ENCODE measurements around the gene SNAPC4. TPM values are rescaled to one million over a fixed set of nuclear protein-coding genes. Genes with fewer than 3 reads are reported as not detected.

SNAPC4 gene
- total RNA-seq, 2 experiments from 2014 or later: 12.4 to 17.0 TPM

GRCh38 chr9:136364942-136365774 is 34.8 kb downstream of the SNAPC4 start:
- no peaks in the 10 kb centered on the region for H3K9me3 Mint-ChIP-seq (ENCODE audit: low read depth)
- H3K27ac Mint-ChIP-seq: no peak overlapping the region
- H3K4me1 Mint-ChIP-seq: peaks cover 11% of the 10 kb centered on the region
- no peak for ATAC-seq
- DNase-seq: no peak
- H3K4me3 Mint-ChIP-seq: no peak overlapping the region
- CTCF ChIA-PET: interaction anchor here (1.2 to 5.0 kb wide), 4 partner anchors 14 to 52 kb away, joined by 3 to 52 read pairs (median 6); partner anchors contain the start of gene SNAPC4
- no peaks in the 10 kb centered on the region for H3K36me3 Mint-ChIP-seq
- H3K27me3 Mint-ChIP-seq: no peaks in the 10 kb centered on the region

- no peak overlapping the region for H3K4me3 Mint-ChIP-seq
- DNase-seq (no peak), ATAC-seq (no peak)
- H3K27ac Mint-ChIP-seq: no peak overlapping the region
- no peaks in the 10 kb centered on the region for H3K9me3 Mint-ChIP-seq (ENCODE audit: low read depth)
- H3K36me3 Mint-ChIP-seq: no peaks in the 10 kb centered on the region
- CTCF ChIA-PET: interaction anchor here (0.7 to 5.0 kb wide), 21 partner anchors 10 to 1059 kb away, joined by 3 to 52 read pairs (median 4); partner anchors contain the start of genes CARD9, EXD3, NOXA1 and SNAPC4
- no peaks in the 10 kb centered on the region for H3K27me3 Mint-ChIP-seq
- H3K4me1 Mint-ChIP-seq: peaks cover 11% of the 10 kb centered on the region
Observed at GRCh38 chr9:136363949-136364748, 35.8 kb downstream of the SNAPC4 start.

- peaks cover 11% of the 10 kb centered on the region for H3K4me1 Mint-ChIP-seq
- CTCF ChIA-PET: interaction anchor here (0.7 to 5.0 kb wide), 23 partner anchors 11 to 1060 kb away, joined by 3 to 52 read pairs (median 4); partner anchors contain the start of genes CARD9, EXD3, NOXA1 and SNAPC4
Observed at GRCh38 chr9:136363106-136363948, 36.6 kb downstream of the SNAPC4 start, which contains the start of gene DNLZ. DNLZ (minus strand) TSS chr9:136363744; CDS start chr9:136363714, 30 bp downstream.

GRCh38 chr9:136362450-136362784 is 37.6 kb downstream of the SNAPC4 start:
- no peak overlapping the region for H3K27ac Mint-ChIP-seq
- CTCF ChIA-PET: interaction anchor here (1.2 to 5.0 kb wide), 15 partner anchors 11 to 395 kb away, joined by 3 to 52 read pairs (median 7); partner anchors contain the start of genes CARD9 and SNAPC4
- no peak overlapping the region for H3K4me3 Mint-ChIP-seq
- DNase-seq (no peak), ATAC-seq (no peak)
- H3K9me3 Mint-ChIP-seq (ENCODE audit: low read depth): no peaks in the 10 kb centered on the region
- H3K36me3 Mint-ChIP-seq: no peaks in the 10 kb centered on the region
- no peaks in the 10 kb centered on the region for H3K27me3 Mint-ChIP-seq
- H3K4me1 Mint-ChIP-seq: peaks cover 11% of the 10 kb centered on the region

More at GRCh38 chr9:136363106-136363948, 36.6 kb downstream of the SNAPC4 start, which contains the start of gene DNLZ:
- Mint-ChIP-seq H3K27me3 (no peaks in the 10 kb centered on the region), H3K36me3 (no peaks in the 10 kb centered on the region), H3K4me3 (peak within 1 kb of the TSS; percentile 77), H3K9me3 (ENCODE audit: low read depth) (no peaks in the 10 kb centered on the region), H3K27ac (peak within 1 kb of the TSS; percentile 90)
- ATAC-seq (peak; percentile 92), DNase-seq (peak; percentile 96)

- Mint-ChIP-seq H3K9me3 (ENCODE audit: low read depth) (no peaks in the 10 kb centered on the region), H3K36me3 (no peaks in the 10 kb centered on the region), H3K4me3 (no peak overlapping the region), H3K27me3 (no peaks in the 10 kb centered on the region), H3K27ac (no peak overlapping the region), H3K4me1 (peaks cover 11% of the 10 kb centered on the region)
- CTCF ChIA-PET: interaction anchor here (1.7 to 5.0 kb wide), 3 partner anchors 22 to 122 kb away, joined by 4 to 52 read pairs (median 8); partner anchors contain the start of gene SNAPC4
- no peak for DNase-seq
- no peak for ATAC-seq
Observed at GRCh38 chr9:136361754-136362449, 38.1 kb downstream of the SNAPC4 start.

- no peaks in the 10 kb centered on the region for H3K36me3 Mint-ChIP-seq
- no peak overlapping the region for H3K4me3 Mint-ChIP-seq
- ATAC-seq (no peak), DNase-seq (no peak)
- no peaks in the 10 kb centered on the region for H3K27me3 Mint-ChIP-seq
- CTCF ChIA-PET: no interaction called here
- peaks cover 11% of the 10 kb centered on the region for H3K4me1 Mint-ChIP-seq
- H3K9me3 Mint-ChIP-seq (ENCODE audit: low read depth): no peaks in the 10 kb centered on the region
- no peak overlapping the region for H3K27ac Mint-ChIP-seq
Observed at GRCh38 chr9:136361047-136361753, 38.8 kb downstream of the SNAPC4 start.

- Mint-ChIP-seq H3K4me3 (no peak overlapping the region), H3K9me3 (ENCODE audit: low read depth) (no peaks in the 10 kb centered on the region), H3K27me3 (no peaks in the 10 kb centered on the region), H3K27ac (no peak overlapping the region), H3K4me1 (peaks cover 11% of the 10 kb centered on the region), H3K36me3 (no peaks in the 10 kb centered on the region)
- CTCF ChIA-PET: no interaction called here
- no peak for DNase-seq
- no peak for ATAC-seq
Observed at GRCh38 chr9:136359774-136360718, 39.9 kb downstream of the SNAPC4 start.

GRCh38 chr9:136358888-136359287 is 41.1 kb downstream of the SNAPC4 start:
- H3K9me3 Mint-ChIP-seq (ENCODE audit: low read depth): no peaks in the 10 kb centered on the region
- no peak overlapping the region for H3K4me3 Mint-ChIP-seq
- DNase-seq: no peak
- peaks cover 9% of the 10 kb centered on the region for H3K4me1 Mint-ChIP-seq
- CTCF ChIA-PET: no interaction called here
- no peak overlapping the region for H3K27ac Mint-ChIP-seq
- no peaks in the 10 kb centered on the region for H3K36me3 Mint-ChIP-seq
- no peak for ATAC-seq
- H3K27me3 Mint-ChIP-seq: no peaks in the 10 kb centered on the region

GRCh38 chr9:136358016-136358415 is 42.0 kb downstream of the SNAPC4 start:
- Mint-ChIP-seq H3K27ac (no peak overlapping the region), H3K4me3 (no peak overlapping the region), H3K4me1 (peaks cover 6% of the 10 kb centered on the region), H3K36me3 (no peaks in the 10 kb centered on the region), H3K9me3 (ENCODE audit: low read depth) (no peaks in the 10 kb centered on the region), H3K27me3 (no peaks in the 10 kb centered on the region)
- ATAC-seq (no peak), DNase-seq (no peak)
- CTCF ChIA-PET: no interaction called here

- Mint-ChIP-seq H3K36me3 (no peaks in the 10 kb centered on the region), H3K27ac (no peak overlapping the region), H3K4me3 (no peak overlapping the region), H3K4me1 (no peaks in the 10 kb centered on the region), H3K9me3 (ENCODE audit: low read depth) (no peaks in the 10 kb centered on the region), H3K27me3 (no peaks in the 10 kb centered on the region)
- no peak for ATAC-seq
- DNase-seq: no peak
- CTCF ChIA-PET: no interaction called here
Observed at GRCh38 chr9:136357202-136357725, 42.7 kb downstream of the SNAPC4 start.

All from activated CD8-positive, alpha-beta memory T cell treated with anti-CD3 and anti-CD28 coated beads, Interleukin-2, amount 10 ng/mL, durations not matched to agents 7 days and 5 days (primary cell).